Lower leg skin (tissue), 3 donors: ENCODE measurements around the gene KTI12.

ENCODE experiments used
- CTCF ChIP-seq, 3 donors: fragments of 450-650 bp; IDR thresholded peaks; one replicate each; pipeline ENCODE4 v1.5.1; 2016; ENCODE audit warnings: antibody characterized with exemption in 3 of 3, mild to moderate bottlenecking in 3 of 3, moderate library complexity in 2 of 3
- POLR2A ChIP-seq, 2 donors: fragments of 450-650 bp; IDR thresholded peaks; one replicate each; pipeline ENCODE4 v1.6.1; 2016 to 2017; ENCODE audit warnings: antibody characterized with exemption in 2 of 2, mild to moderate bottlenecking in 1 of 2, moderate library complexity in 1 of 2

GRCh38 chr1:52007215-52008002, 26.2 kb downstream of the KTI12 start:
- TF ChIP-seq CTCF (IDR thresholded peaks at IDR 0.05) (no peak), POLR2A (IDR thresholded peaks at IDR 0.05) (no peak)
